AG04450 (cell line): ENCODE results near the gene KIDINS220. TPM values are rescaled to one million over a fixed set of nuclear protein-coding genes. Genes with fewer than 3 reads are reported as not detected.

Experiments used
- CTCF ChIA-PET: fragments of 300-600, 350-600 bp; formaldehyde crosslinking; extraction: SDS; loops from one replicate; lab custom pipeline; 2022; ENCODE audit warnings: antibody characterized with exemption, inconsistent platforms; lab: Charles Lee
- POLR2A ChIA-PET: fragments of 350-600 bp; formaldehyde crosslinking; extraction: SDS; loops from one replicate; lab custom pipeline; 2021; ENCODE audit warnings: antibody characterized with exemption, inconsistent platforms; lab: Yijun Ruan, JAX
- DNase-seq: peaks from one replicate; pipeline ENCODE4 v3.0.0-alpha.2; 2011; ENCODE audit warnings: low read depth, low spot score
- H3K27ac ChIP-seq: one replicate; pipeline ENCODE4 v1.5.1; 2012; ENCODE audit warnings: low read depth, low read length, control low read depth
- H3K27me3 ChIP-seq: one replicate; pipeline ENCODE4 v1.6.0; 2012; ENCODE audit warnings: low read length; ENCODE audit not compliant: control insufficient read depth, insufficient read depth
- H3K4me3 ChIP-seq: 2 replicates; pipeline ENCODE4 v1.5.1; 2011; ENCODE audit warnings: mild to moderate bottlenecking, low read depth, low read length, control low read depth
- H3K9me3 ChIP-seq: 2 replicates; pipeline ENCODE4 v1.5.1; 2012; ENCODE audit warnings: low read length; ENCODE audit not compliant: control insufficient read depth, insufficient read depth
- polyA plus RNA-seq: library from polyadenylated mRNA; depleted of rRNA; stranded (reverse); fragments of >200 nt; gene quantifications from 2 replicates; pipeline ENCODE4 v1.2.3, GENCODE V29; 2011
- TF ChIP-seq, protein P1 (sequence below): IDR thresholded peaks from 2 replicates; pipeline ENCODE4 v1.5.1; 2011; ENCODE audit warnings: low read depth, low read length, control low read depth, inconsistent platforms

The KIDINS220 gene
- polyA plus RNA-seq, 1 experiment = 64.7 TPM

GRCh38 chr2:8884812-8885211 lies 47.4 kb upstream of the KIDINS220 start:
- Histone ChIP-seq H3K9me3 (no peaks in the 10 kb centered on the region), H3K4me3 (no peak overlapping the region), H3K27ac (no peak overlapping the region), H3K27me3 (no peaks in the 10 kb centered on the region)
- ChIA-PET POLR2A (no interaction called here), CTCF (interaction anchor here (3.9 kb wide), 1 partner anchor 11 kb away, joined by 16 read pairs; no protein-coding TSS in a partner anchor)
- TF ChIP-seq, protein P1, sequence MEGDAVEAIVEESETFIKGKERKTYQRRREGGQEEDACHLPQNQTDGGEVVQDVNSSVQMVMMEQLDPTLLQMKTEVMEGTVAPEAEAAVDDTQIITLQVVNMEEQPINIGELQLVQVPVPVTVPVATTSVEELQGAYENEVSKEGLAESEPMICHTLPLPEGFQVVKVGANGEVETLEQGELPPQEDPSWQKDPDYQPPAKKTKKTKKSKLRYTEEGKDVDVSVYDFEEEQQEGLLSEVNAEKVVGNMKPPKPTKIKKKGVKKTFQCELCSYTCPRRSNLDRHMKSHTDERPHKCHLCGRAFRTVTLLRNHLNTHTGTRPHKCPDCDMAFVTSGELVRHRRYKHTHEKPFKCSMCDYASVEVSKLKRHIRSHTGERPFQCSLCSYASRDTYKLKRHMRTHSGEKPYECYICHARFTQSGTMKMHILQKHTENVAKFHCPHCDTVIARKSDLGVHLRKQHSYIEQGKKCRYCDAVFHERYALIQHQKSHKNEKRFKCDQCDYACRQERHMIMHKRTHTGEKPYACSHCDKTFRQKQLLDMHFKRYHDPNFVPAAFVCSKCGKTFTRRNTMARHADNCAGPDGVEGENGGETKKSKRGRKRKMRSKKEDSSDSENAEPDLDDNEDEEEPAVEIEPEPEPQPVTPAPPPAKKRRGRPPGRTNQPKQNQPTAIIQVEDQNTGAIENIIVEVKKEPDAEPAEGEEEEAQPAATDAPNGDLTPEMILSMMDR = no peak
- no peak for DNase-seq

DNA sequence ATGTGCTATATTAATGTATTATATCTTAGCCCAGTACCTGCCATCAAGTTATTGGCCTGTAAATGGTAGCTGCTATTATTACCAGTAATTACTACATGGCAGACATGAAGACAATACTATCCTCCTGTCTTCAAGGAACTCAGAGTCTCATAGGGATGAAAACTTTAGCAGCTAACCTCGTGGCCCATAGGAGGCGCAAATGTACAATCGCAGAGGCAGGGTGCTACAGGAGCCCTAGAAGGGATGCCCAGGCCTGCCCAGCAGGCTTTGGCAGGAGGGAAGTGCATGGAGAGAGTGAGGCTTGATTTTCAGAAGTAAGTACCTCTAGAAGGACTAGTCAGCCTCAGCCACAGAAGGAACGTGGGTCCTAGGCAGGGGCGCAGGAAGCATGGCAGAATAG lies 44.7 kb upstream of the KIDINS220 start:
- no peaks in the 10 kb centered on the region for H3K27me3 ChIP-seq
- ChIA-PET CTCF (interaction anchor here (1.2 to 1.7 kb wide), 2 partner anchors 8 to 259 kb away, joined by 4 to 6 read pairs; no protein-coding TSS in a partner anchor), POLR2A (no interaction called here)
- no peak for DNase-seq
- no peak overlapping the region for H3K27ac ChIP-seq
- H3K4me3 ChIP-seq = no peak overlapping the region
- TF ChIP-seq, protein P1 = peak; percentile 36
- no peaks in the 10 kb centered on the region for H3K9me3 ChIP-seq

DNA sequence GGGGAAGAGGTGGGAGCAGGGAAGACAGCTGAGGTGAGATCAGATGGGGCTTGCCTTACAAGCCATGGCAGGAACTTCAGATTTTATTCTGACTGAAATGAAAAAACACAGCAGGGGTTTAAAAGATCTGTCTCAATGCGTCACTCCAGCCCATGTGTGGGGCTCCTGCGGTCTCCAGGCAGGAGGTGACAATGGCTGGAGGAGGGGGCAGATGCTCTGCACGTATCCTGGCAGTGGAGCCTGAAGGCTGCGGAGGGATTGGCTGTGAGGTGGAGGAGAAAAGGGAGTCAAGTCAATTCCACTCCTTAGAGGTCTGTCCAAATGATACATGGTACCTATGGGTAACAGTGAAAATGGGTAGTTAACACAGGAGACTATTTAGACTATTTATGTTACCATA lies 40.5 kb upstream of the KIDINS220 start:
- ChIA-PET CTCF (no interaction called here), POLR2A (no interaction called here)
- TF ChIP-seq, protein P1 = no peak
- H3K9me3 ChIP-seq = no peaks in the 10 kb centered on the region
- H3K27ac ChIP-seq = no peak overlapping the region
- no peak overlapping the region for H3K4me3 ChIP-seq
- DNase-seq = no peak
- H3K27me3 ChIP-seq = no peaks in the 10 kb centered on the region

GRCh38 chr2:8877332-8877731 lies 39.9 kb upstream of the KIDINS220 start:
- Histone ChIP-seq H3K4me3 (no peak overlapping the region), H3K27ac (no peak overlapping the region), H3K27me3 (no peaks in the 10 kb centered on the region), H3K9me3 (no peaks in the 10 kb centered on the region)
- POLR2A ChIA-PET = no interaction called here
- DNase-seq = no peak
- CTCF ChIA-PET = interaction anchor here (0.9 to 1.8 kb wide), 3 partner anchors 100 to 263 kb away, joined by 3 to 8 read pairs (median 5); no protein-coding TSS in a partner anchor
- TF ChIP-seq, protein P1 = no peak

DNA sequence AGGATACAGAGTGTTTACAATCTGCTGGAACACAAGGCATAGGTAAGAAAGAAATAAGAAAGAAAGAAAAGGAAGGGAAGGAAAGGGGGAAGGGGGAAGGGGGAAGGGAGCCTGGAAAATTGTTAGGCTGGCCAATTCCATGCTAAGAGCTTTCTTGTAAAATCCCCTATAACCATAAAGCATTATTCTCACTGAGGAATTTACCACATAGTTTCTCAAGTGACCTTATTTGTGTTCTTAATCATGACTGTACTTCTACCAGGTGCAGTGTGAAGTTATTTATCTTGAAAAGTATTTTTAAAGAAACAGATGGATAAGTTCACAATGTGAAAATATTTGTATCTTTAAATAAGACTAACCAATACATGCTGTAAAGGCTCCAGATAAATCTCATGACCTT lies 39.2 kb upstream of the KIDINS220 start:
- H3K9me3 ChIP-seq = no peaks in the 10 kb centered on the region
- H3K27me3 ChIP-seq = no peaks in the 10 kb centered on the region
- H3K4me3 ChIP-seq = no peak overlapping the region
- ChIA-PET CTCF (interaction anchor here (0.7 to 1.8 kb wide), 4 partner anchors 9 to 264 kb away, joined by 3 to 8 read pairs (median 4); no protein-coding TSS in a partner anchor), POLR2A (no interaction called here)
- TF ChIP-seq, protein P1 = no peak
- no peak overlapping the region for H3K27ac ChIP-seq
- peak; percentile 6 for DNase-seq
